Measurements from ENCODE around the gene LRRC8C. TPM values are rescaled to one million over a fixed set of nuclear protein-coding genes. Genes with fewer than 3 reads are reported as not detected.

LRRC8C gene
- total RNA-seq, 1 donor from 2014 or later, result 2.3 TPM

GRCh38 chr1:89646259-89646658 lies 13.3 kb downstream of the LRRC8C start:
- H3K27ac ChIP-seq (ENCODE audit: low read depth, low read length), result no peak overlapping the region
- H3K9me3 ChIP-seq (ENCODE audit: insufficient read depth, low read depth, low read length), result no peaks in the 10 kb centered on the region
- Mint-ChIP-seq H3K27me3 (ENCODE audit: low read depth, unreplicated experiment) (no peaks in the 10 kb centered on the region), H3K4me3 (ENCODE audit: unreplicated experiment) (no peak overlapping the region), H3K36me3 (ENCODE audit: low read depth, unreplicated experiment) (no peaks in the 10 kb centered on the region), H3K9me3 (ENCODE audit: unreplicated experiment) (peaks cover 3% of the 10 kb centered on the region), H3K27ac (ENCODE audit: unreplicated experiment) (no peak overlapping the region), H3K4me1 (ENCODE audit: low read depth, unreplicated experiment) (no peaks in the 10 kb centered on the region)
- no peaks in the 10 kb centered on the region for H3K4me1 ChIP-seq (ENCODE audit: insufficient read depth, low read length)
- H3K9ac ChIP-seq (ENCODE audit: low read length), result no peak overlapping the region
- H3K4me3 ChIP-seq (ENCODE audit: insufficient read depth, low read depth, low read length), result no peak overlapping the region
- H3K27me3 ChIP-seq (ENCODE audit: insufficient read depth, low read length), result no peaks in the 10 kb centered on the region
- H4K20me1 ChIP-seq (ENCODE audit: insufficient read depth, low read length), result no peaks in the 10 kb centered on the region
- peaks cover 36% of the 10 kb centered on the region for H3K79me2 ChIP-seq (ENCODE audit: insufficient read depth, low read length)
- DNase-seq (ENCODE audit: low read depth), result no peak
- H3K36me3 ChIP-seq (ENCODE audit: insufficient read depth, low read length), result no peaks in the 10 kb centered on the region
- no peak overlapping the region for H3K4me2 ChIP-seq (ENCODE audit: low read length)
- no peak for FAIRE-seq
- H2AFZ ChIP-seq (ENCODE audit: low read depth, low read length), result no peak overlapping the region
- TF ChIP-seq, protein P1, sequence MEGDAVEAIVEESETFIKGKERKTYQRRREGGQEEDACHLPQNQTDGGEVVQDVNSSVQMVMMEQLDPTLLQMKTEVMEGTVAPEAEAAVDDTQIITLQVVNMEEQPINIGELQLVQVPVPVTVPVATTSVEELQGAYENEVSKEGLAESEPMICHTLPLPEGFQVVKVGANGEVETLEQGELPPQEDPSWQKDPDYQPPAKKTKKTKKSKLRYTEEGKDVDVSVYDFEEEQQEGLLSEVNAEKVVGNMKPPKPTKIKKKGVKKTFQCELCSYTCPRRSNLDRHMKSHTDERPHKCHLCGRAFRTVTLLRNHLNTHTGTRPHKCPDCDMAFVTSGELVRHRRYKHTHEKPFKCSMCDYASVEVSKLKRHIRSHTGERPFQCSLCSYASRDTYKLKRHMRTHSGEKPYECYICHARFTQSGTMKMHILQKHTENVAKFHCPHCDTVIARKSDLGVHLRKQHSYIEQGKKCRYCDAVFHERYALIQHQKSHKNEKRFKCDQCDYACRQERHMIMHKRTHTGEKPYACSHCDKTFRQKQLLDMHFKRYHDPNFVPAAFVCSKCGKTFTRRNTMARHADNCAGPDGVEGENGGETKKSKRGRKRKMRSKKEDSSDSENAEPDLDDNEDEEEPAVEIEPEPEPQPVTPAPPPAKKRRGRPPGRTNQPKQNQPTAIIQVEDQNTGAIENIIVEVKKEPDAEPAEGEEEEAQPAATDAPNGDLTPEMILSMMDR (IDR thresholded peaks at IDR 0.05; ENCODE audit: insufficient read depth, low read depth, low read length), result no peak
- no peak for TF ChIP-seq EZH2 (IDR thresholded peaks at IDR 0.05; ENCODE audit: insufficient read depth, low read length)

DNA sequence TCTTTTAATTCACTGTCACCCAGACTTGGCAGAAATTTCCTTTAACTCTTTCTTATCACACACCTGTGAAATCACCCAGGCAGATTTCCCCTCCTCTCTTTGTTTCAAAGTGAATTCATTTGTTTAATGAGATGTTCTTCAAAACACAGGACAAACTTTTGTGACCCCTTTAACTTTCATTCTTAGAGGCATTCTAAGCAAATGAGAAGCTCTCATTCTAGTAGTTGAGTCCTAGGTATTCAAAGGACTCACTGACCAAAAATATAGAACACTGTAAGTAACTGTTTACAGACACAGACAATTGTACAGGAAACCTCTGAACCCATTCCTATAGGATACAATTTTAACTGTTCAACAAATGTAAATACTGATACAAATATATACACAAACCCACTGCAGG lies 16.9 kb downstream of the LRRC8C start:
- TF ChIP-seq, protein P1 (IDR thresholded peaks at IDR 0.05; ENCODE audit: insufficient read depth, low read depth, low read length), result no peak
- TF ChIP-seq EZH2 (IDR thresholded peaks at IDR 0.05; ENCODE audit: insufficient read depth, low read length), result no peak
- no peaks in the 10 kb centered on the region for H3K36me3 ChIP-seq (ENCODE audit: insufficient read depth, low read length)
- no peak for DNase-seq (ENCODE audit: low read depth)
- no peak overlapping the region for H3K4me2 ChIP-seq (ENCODE audit: low read length)
- no peak overlapping the region for H3K9ac ChIP-seq (ENCODE audit: low read length)
- H3K36me3 Mint-ChIP-seq (ENCODE audit: low read depth, unreplicated experiment), result no peaks in the 10 kb centered on the region
- H2AFZ ChIP-seq (ENCODE audit: low read depth, low read length), result no peak overlapping the region
- no peaks in the 10 kb centered on the region for H3K9me3 ChIP-seq (ENCODE audit: insufficient read depth, low read depth, low read length)
- H3K79me2 ChIP-seq (ENCODE audit: insufficient read depth, low read length), result peaks cover 32% of the 10 kb centered on the region
- no peaks in the 10 kb centered on the region for H3K4me1 Mint-ChIP-seq (ENCODE audit: low read depth, unreplicated experiment)
- H3K27ac Mint-ChIP-seq (ENCODE audit: unreplicated experiment), result no peak overlapping the region
- no peaks in the 10 kb centered on the region for H3K4me1 ChIP-seq (ENCODE audit: insufficient read depth, low read length)
- no peak overlapping the region for H3K4me3 Mint-ChIP-seq (ENCODE audit: unreplicated experiment)
- H3K27me3 ChIP-seq (ENCODE audit: insufficient read depth, low read length), result no peaks in the 10 kb centered on the region
- H3K4me3 ChIP-seq (ENCODE audit: insufficient read depth, low read depth, low read length), result no peak overlapping the region
- no peak for FAIRE-seq
- H3K27ac ChIP-seq (ENCODE audit: low read depth, low read length), result no peak overlapping the region
- no peaks in the 10 kb centered on the region for H3K27me3 Mint-ChIP-seq (ENCODE audit: low read depth, unreplicated experiment)
- H4K20me1 ChIP-seq (ENCODE audit: insufficient read depth, low read length), result peaks cover 5% of the 10 kb centered on the region
- H3K9me3 Mint-ChIP-seq (ENCODE audit: unreplicated experiment), result peaks cover 3% of the 10 kb centered on the region

DNA sequence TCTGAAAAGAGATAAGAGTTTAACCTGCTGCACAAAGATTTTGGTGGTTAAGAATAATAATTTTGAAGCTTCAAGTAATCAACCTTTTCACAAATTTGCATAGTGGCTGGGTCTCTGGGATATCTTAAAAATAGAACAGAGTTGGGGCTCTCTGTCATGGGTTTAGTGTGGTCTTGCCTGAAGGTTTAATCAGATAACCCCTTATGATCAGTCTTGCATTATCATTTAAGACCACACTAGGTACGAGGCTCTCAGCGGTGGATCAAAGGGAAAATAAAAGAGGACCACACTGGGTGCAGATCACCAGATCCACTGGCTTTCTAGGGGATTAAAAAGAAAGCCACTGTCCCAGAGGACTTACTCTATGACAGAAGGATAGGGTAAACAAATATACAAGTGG lies 19.5 kb downstream of the LRRC8C start:
- no peak overlapping the region for H3K4me3 ChIP-seq (ENCODE audit: insufficient read depth, low read depth, low read length)
- H3K27me3 ChIP-seq (ENCODE audit: insufficient read depth, low read length), result no peaks in the 10 kb centered on the region
- H3K79me2 ChIP-seq (ENCODE audit: insufficient read depth, low read length), result peaks cover 44% of the 10 kb centered on the region
- no peaks in the 10 kb centered on the region for H3K9me3 Mint-ChIP-seq (ENCODE audit: unreplicated experiment)
- DNase-seq (ENCODE audit: low read depth), result no peak
- no peaks in the 10 kb centered on the region for H3K36me3 ChIP-seq (ENCODE audit: insufficient read depth, low read length)
- no peak overlapping the region for H2AFZ ChIP-seq (ENCODE audit: low read depth, low read length)
- no peak overlapping the region for H3K9ac ChIP-seq (ENCODE audit: low read length)
- TF ChIP-seq EZH2 (IDR thresholded peaks at IDR 0.05; ENCODE audit: insufficient read depth, low read length), result no peak
- TF ChIP-seq, protein P1 (IDR thresholded peaks at IDR 0.05; ENCODE audit: insufficient read depth, low read depth, low read length), result no peak
- H3K4me2 ChIP-seq (ENCODE audit: low read length), result no peak overlapping the region
- no peaks in the 10 kb centered on the region for H3K27me3 Mint-ChIP-seq (ENCODE audit: low read depth, unreplicated experiment)
- H3K27ac ChIP-seq (ENCODE audit: low read depth, low read length), result no peak overlapping the region
- H4K20me1 ChIP-seq (ENCODE audit: insufficient read depth, low read length), result peaks cover 5% of the 10 kb centered on the region
- H3K4me3 Mint-ChIP-seq (ENCODE audit: unreplicated experiment), result no peak overlapping the region
- H3K27ac Mint-ChIP-seq (ENCODE audit: unreplicated experiment), result no peak overlapping the region
- no peaks in the 10 kb centered on the region for H3K9me3 ChIP-seq (ENCODE audit: insufficient read depth, low read depth, low read length)
- H3K4me1 Mint-ChIP-seq (ENCODE audit: low read depth, unreplicated experiment), result no peaks in the 10 kb centered on the region
- no peak for FAIRE-seq
- no peaks in the 10 kb centered on the region for H3K36me3 Mint-ChIP-seq (ENCODE audit: low read depth, unreplicated experiment)
- H3K4me1 ChIP-seq (ENCODE audit: insufficient read depth, low read length), result no peaks in the 10 kb centered on the region

Measured in astrocyte (in vitro differentiated cells and primary cell).